ENCODE data around the gene JAK1.

The JAK1 gene

DNA sequence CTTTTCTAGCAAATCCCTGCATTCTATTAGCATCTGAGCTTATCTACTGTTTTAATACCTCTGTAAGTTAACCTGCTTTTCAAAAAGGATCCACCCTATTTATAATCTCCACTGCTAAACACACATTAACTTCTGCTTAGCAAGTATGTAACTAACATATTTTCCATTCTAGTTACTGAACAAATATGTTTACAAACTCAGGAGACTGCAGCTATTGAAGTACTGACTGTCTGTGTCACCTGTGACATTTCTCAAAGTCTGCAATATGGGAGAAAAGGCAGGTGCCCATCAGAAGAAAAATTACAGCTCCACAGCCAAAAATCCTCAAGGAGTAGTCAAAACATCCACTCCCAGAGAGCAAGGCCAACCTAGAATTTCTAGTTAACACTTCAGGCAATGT lies 88.3 kb downstream of the JAK1 start:
- in situ Hi-C loops (cut with HindIII; ENCODE audit: low pct_ligation_motif_present, low sequenced_read_pairs): no loop called here
- H3K4me3 ChIP-seq (ENCODE audit: low read depth, low read length): no peak overlapping the region

DNA sequence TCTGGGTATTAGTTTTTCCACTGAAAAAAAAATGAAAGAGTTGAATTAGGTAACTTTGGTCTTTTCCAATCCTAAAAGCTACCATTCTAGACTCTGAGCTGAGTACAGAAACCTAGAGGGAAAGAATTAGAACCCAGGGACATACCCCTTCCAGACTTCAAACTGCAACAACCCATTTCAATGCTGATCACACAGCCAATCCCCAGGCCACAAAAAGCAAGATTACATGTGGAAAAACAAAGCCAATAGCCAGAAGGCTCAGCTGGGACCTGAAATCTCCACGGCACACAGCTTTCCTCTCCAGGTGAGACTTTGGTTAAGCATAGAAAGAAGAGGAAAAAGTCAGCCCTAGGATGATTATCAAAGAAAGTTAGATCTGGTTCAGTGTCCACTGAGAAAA lies 88.8 kb downstream of the JAK1 start:
- H3K36me3 ChIP-seq (replicated peaks): peaks cover 38% of the 10 kb centered on the region
- no peaks in the 10 kb centered on the region for H3K27me3 ChIP-seq (replicated peaks)
- DNase-seq: no peak
- no peak overlapping the region for H3K27ac ChIP-seq
- in situ Hi-C loops (cut with HindIII; ENCODE audit: low pct_ligation_motif_present, low sequenced_read_pairs): no loop called here
- H3K4me3 ChIP-seq (ENCODE audit: low read depth, low read length): no peak overlapping the region
- TF ChIP-seq, protein P1, sequence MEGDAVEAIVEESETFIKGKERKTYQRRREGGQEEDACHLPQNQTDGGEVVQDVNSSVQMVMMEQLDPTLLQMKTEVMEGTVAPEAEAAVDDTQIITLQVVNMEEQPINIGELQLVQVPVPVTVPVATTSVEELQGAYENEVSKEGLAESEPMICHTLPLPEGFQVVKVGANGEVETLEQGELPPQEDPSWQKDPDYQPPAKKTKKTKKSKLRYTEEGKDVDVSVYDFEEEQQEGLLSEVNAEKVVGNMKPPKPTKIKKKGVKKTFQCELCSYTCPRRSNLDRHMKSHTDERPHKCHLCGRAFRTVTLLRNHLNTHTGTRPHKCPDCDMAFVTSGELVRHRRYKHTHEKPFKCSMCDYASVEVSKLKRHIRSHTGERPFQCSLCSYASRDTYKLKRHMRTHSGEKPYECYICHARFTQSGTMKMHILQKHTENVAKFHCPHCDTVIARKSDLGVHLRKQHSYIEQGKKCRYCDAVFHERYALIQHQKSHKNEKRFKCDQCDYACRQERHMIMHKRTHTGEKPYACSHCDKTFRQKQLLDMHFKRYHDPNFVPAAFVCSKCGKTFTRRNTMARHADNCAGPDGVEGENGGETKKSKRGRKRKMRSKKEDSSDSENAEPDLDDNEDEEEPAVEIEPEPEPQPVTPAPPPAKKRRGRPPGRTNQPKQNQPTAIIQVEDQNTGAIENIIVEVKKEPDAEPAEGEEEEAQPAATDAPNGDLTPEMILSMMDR (IDR thresholded peaks at IDR 0.05; ENCODE audit: low read depth, low read length, missing control alignments): no peak

More for the DNA sequence above, 88.3 kb downstream of the JAK1 start:
- H3K27me3 ChIP-seq (replicated peaks): no peaks in the 10 kb centered on the region
- H3K27ac ChIP-seq: no peak overlapping the region
- no peak for DNase-seq
- TF ChIP-seq, protein P1 (IDR thresholded peaks at IDR 0.05; ENCODE audit: low read depth, low read length, missing control alignments): no peak
- H3K36me3 ChIP-seq (replicated peaks): peaks cover 42% of the 10 kb centered on the region

DNA sequence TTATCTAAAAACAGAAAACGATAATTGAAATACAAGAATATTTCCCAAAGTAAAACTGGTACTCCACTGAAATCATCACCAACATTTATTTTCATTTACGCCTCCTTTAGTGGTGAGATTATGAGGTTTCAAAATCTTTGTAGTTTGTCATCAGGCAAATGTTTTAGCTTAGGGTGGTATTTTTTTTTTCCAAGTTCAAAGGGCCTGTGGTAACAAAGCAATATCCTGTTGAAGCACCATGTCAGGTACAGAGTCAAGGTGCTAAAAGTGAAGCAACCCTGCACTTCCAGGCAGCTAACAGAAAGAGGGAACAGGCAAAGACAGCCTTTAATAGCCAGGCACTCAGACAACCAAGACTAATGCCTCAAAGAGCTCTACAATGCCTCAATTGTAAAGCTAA lies 89.2 kb downstream of the JAK1 start:
- H3K27me3 ChIP-seq (replicated peaks): no peaks in the 10 kb centered on the region
- H3K4me3 ChIP-seq (ENCODE audit: low read depth, low read length): no peak overlapping the region
- no peak overlapping the region for H3K27ac ChIP-seq
- no peak for DNase-seq
- peaks cover 39% of the 10 kb centered on the region for H3K36me3 ChIP-seq (replicated peaks)
- TF ChIP-seq, protein P1 (IDR thresholded peaks at IDR 0.05; ENCODE audit: low read depth, low read length, missing control alignments): no peak
- in situ Hi-C loops (cut with HindIII; ENCODE audit: low pct_ligation_motif_present, low sequenced_read_pairs): no loop called here

DNA sequence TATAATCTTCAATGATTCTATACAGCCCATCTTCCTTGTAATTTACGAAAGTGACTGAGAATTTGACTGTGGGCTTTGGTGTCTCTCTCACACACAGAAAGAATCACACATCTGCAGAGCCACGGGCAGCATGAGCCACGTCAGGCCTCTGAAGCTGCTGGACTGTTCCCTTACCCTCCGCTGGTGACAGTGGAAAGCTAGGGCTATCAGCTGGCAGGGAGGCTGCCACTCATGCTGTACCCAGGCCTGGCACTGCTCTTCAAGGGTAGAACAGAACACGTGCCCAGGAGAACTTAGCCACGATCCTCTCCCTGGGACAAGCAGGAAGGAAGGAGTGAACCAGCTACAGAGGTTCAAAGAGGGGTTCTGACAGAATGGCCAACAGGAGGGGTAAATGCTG lies 90.7 kb downstream of the JAK1 start:
- in situ Hi-C loops (cut with HindIII; ENCODE audit: low pct_ligation_motif_present, low sequenced_read_pairs): no loop called here
- Histone ChIP-seq H3K4me3 (ENCODE audit: low read depth, low read length) (no peak overlapping the region), H3K27ac (no peak overlapping the region), H3K36me3 (replicated peaks) (peaks cover 51% of the 10 kb centered on the region), H3K27me3 (replicated peaks) (no peaks in the 10 kb centered on the region)
- TF ChIP-seq, protein P1 (IDR thresholded peaks at IDR 0.05; ENCODE audit: low read depth, low read length, missing control alignments): no peak
- no peak for DNase-seq

DNA sequence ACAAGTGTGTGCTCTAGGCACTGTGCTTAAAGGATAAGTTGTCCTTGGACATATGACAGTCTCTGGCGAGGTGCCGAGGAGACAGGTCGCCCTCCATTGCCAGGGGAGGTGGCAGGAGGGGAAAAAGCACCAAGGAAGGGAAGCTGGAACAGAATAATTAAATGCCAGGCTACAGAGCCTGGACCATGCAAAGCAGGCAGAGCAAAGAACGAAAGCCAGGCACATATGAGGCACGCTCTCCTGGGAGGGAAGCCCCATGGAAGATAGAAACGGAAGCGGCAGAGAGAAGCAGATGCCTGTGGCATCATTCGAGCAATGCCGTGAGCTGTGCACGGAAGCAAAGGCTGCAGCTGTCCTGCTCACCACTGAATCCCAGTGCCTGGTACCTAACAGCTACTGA lies 91.2 kb downstream of the JAK1 start:
- in situ Hi-C loops (cut with HindIII; ENCODE audit: low pct_ligation_motif_present, low sequenced_read_pairs): no loop called here
- DNase-seq: no peak
- no peak overlapping the region for H3K27ac ChIP-seq
- H3K27me3 ChIP-seq (replicated peaks): no peaks in the 10 kb centered on the region
- H3K4me3 ChIP-seq (ENCODE audit: low read depth, low read length): no peak overlapping the region
- peaks cover 51% of the 10 kb centered on the region for H3K36me3 ChIP-seq (replicated peaks)
- TF ChIP-seq, protein P1 (IDR thresholded peaks at IDR 0.05; ENCODE audit: low read depth, low read length, missing control alignments): no peak

DNA sequence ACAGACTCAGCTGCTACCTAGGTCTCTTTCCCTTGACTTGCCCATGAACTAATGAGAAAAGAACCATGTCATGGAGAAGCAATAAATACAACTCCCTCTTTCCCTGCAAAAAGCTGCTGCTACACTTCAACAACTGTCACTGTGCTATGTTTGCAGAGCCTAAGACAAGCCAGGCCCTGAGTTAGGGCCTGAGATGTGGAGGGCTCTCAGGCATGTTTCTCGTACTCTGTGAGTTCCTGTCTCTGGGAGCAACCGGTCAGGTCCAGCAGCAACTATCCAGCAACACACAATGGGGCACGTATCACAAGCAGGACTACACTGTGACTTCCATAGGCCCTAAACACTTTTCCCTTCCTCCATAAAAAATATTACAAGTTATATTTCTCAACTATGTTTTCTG lies 91.7 kb downstream of the JAK1 start:
- H3K27ac ChIP-seq: no peak overlapping the region
- TF ChIP-seq, protein P1 (IDR thresholded peaks at IDR 0.05; ENCODE audit: low read depth, low read length, missing control alignments): no peak
- H3K36me3 ChIP-seq (replicated peaks): peaks cover 52% of the 10 kb centered on the region
- no peak for DNase-seq
- H3K4me3 ChIP-seq (ENCODE audit: low read depth, low read length): no peak overlapping the region
- no peaks in the 10 kb centered on the region for H3K27me3 ChIP-seq (replicated peaks)
- in situ Hi-C loops (cut with HindIII; ENCODE audit: low pct_ligation_motif_present, low sequenced_read_pairs): no loop called here

Measured in brain microvascular endothelial cell (primary cell).